ENCODE measurements around the gene EMILIN3. TPM values are rescaled to one million over a fixed set of nuclear protein-coding genes. Genes with fewer than 3 reads are reported as not detected.

EMILIN3 gene
- total RNA-seq, 2 experiments from 2014 or later, result not detected

DNA sequence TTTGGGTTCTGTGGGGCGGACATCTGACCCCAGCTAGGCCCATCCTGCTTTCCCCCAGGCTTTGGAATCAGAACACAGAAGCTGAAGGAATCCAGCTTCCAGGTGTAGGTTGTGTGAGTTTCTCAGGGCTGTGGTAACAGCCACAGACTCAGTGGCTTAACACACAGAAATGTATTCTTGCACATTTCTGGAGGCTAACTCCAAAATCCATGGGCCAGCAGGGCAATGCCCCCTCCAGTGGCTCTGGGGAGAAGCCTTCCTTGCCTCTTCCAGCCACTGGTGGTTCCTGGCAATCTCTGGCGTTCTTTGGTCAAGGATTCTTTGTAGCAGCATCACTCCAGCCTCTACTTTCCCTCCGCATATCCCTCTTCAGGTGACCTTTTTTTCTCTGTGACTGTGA, 1.3 kb upstream of the EMILIN3 start:
- H3K4me1 Mint-ChIP-seq (ENCODE audit: low read depth), result peaks cover 2% of the 10 kb centered on the region
- intact Hi-C loops (cut with micrococcal nuclease), result no loop called here
- TF ChIP-seq, protein P1, sequence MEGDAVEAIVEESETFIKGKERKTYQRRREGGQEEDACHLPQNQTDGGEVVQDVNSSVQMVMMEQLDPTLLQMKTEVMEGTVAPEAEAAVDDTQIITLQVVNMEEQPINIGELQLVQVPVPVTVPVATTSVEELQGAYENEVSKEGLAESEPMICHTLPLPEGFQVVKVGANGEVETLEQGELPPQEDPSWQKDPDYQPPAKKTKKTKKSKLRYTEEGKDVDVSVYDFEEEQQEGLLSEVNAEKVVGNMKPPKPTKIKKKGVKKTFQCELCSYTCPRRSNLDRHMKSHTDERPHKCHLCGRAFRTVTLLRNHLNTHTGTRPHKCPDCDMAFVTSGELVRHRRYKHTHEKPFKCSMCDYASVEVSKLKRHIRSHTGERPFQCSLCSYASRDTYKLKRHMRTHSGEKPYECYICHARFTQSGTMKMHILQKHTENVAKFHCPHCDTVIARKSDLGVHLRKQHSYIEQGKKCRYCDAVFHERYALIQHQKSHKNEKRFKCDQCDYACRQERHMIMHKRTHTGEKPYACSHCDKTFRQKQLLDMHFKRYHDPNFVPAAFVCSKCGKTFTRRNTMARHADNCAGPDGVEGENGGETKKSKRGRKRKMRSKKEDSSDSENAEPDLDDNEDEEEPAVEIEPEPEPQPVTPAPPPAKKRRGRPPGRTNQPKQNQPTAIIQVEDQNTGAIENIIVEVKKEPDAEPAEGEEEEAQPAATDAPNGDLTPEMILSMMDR (IDR thresholded peaks at IDR 0.05), result no peak
- ChIA-PET POLR2A (no interaction called here), CTCF (no interaction called here)
- peaks cover 7% of the 10 kb centered on the region for H3K9me3 Mint-ChIP-seq
- H3K27ac Mint-ChIP-seq, result no peak overlapping the region
- no peak overlapping the region for H3K4me3 Mint-ChIP-seq
- ATAC-seq (no peak), DNase-seq (no peak)
- no peaks in the 10 kb centered on the region for H3K36me3 Mint-ChIP-seq (ENCODE audit: low read depth)
- H3K27me3 Mint-ChIP-seq, result peaks cover 40% of the 10 kb centered on the region

DNA sequence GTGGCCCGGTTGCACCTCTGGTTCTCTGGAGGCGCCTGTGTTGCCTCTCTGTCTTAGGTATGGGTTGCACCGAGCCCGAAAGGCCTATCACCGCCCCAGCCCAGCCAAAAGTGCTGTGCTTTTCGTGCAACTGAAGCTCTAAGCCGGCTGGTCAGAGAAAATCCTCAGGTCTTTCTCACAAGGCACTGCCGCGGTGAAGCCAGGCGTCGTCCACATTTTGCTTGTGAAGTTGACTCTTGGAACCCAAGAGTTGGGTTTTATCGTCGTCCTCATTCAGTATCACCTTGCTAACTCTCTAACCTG, 726 bp upstream of the EMILIN3 start:
- Mint-ChIP-seq H3K27me3 (peaks cover 38% of the 10 kb centered on the region), H3K36me3 (ENCODE audit: low read depth) (no peaks in the 10 kb centered on the region), H3K4me1 (ENCODE audit: low read depth) (peaks cover 2% of the 10 kb centered on the region), H3K9me3 (peaks cover 6% of the 10 kb centered on the region), H3K4me3 (peak overlapping the region; percentile 27), H3K27ac (no peak overlapping the region)
- POLR2A ChIA-PET, result no interaction called here
- DNase-seq, result no peak
- no peak for ATAC-seq
- CTCF ChIA-PET, result interaction anchor here (1.2 kb wide), 1 partner anchor 331 kb away, joined by 3 read pairs; no protein-coding TSS in a partner anchor
- TF ChIP-seq, protein P1 (IDR thresholded peaks at IDR 0.05), result no peak
- intact Hi-C loops (cut with micrococcal nuclease), result no loop called here

DNA sequence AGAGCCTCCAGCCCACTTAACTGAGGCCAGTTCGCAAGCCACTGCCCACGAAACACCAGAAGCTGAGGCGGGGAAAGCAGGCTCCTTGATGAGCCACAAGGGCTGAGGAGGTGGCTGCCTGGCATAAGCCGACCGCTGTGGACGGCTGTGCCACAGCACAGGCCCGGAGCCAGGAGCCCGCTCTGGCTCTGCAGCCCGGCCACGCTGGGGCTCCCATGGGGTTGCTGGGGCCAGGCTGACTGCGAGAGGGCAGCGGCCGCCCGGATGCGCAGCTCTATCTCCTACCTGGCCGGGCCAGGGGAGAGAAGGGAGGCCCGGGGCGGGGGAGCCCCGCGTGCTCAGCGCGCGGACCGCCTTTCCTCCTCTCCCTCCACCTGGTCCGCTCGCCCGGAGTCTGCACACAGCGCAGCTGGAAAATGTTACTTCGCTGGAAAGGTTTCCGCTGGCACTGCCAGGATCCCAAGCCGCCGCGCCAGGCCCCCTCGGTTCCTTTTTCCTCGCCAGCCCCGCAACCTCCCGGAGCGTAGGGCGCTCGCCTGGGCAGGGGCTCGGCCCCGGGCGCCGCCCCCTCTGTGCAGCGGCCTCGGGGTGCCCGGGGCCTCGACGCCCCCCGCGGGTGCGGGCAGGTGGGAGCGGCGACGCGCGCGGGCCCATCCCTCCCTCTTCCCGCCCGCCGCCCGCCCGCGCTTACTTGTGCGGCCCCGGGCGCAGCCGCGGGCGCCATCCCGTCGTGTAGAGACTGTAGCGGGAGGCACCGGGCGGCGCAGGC, 657 bp downstream of the EMILIN3 start:
- DNase-seq, result no peak
- TF ChIP-seq, protein P1 (IDR thresholded peaks at IDR 0.05), result no peak
- peaks cover under 1% of the 10 kb centered on the region for H3K9me3 Mint-ChIP-seq
- ChIA-PET CTCF (interaction anchor here (1.2 kb wide), 1 partner anchor 332 kb away, joined by 3 read pairs; no protein-coding TSS in a partner anchor), POLR2A (interaction anchor here (1.2 kb wide), 1 partner anchor 21 kb away, joined by 3 read pairs; no protein-coding TSS in a partner anchor)
- no peak overlapping the region for H3K4me3 Mint-ChIP-seq
- H3K36me3 Mint-ChIP-seq (ENCODE audit: low read depth), result no peaks in the 10 kb centered on the region
- no peak overlapping the region for H3K27ac Mint-ChIP-seq
- peaks cover 30% of the 10 kb centered on the region for H3K27me3 Mint-ChIP-seq
- peak; percentile 45 for ATAC-seq
- H3K4me1 Mint-ChIP-seq (ENCODE audit: low read depth), result peaks cover 2% of the 10 kb centered on the region
- intact Hi-C loops (cut with micrococcal nuclease), result no loop called here

DNA sequence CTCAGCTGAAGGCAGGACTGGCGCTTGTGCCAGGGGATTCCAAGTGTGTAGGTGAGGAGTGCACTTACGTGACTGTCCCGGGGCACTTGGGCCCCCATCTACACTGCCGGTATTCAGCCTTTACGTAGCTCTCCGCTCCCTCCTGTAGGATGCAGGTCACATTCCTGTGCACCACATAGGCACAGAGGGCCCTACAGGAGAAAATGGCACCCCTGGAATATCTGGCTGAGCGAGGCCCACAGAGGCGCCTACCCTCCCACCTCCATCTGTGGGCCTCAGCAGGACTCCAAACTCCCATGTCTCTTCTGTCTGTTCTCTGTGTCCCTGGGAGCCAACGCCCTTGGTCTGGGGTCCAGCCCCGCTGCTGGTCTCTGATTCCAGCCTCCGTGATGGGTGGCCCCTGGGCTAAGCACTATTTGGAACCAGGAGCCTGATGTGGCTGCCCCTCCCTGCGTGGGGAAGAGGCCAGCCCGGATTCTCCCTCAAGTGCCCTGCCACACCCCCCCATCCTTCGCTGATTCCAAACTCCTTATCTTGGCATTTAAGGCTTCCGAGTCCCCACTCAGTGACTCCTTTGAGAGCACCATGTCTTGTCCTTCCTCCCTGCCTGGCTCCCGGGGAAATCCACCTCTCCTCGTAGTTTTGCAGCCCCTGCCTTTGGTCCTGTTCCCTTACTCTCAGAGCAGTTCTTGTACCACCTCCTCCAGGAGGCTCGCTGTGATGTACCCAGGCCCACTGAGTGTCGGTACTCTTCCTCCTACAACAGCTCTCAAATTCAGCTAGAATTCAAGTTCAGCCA, 1.5 kb downstream of the EMILIN3 start:
- H3K36me3 Mint-ChIP-seq (ENCODE audit: low read depth), result no peaks in the 10 kb centered on the region
- CTCF ChIA-PET, result no interaction called here
- peaks cover 30% of the 10 kb centered on the region for H3K27me3 Mint-ChIP-seq
- H3K9me3 Mint-ChIP-seq, result no peaks in the 10 kb centered on the region
- TF ChIP-seq, protein P1 (IDR thresholded peaks at IDR 0.05), result no peak
- no peak for ATAC-seq
- H3K4me1 Mint-ChIP-seq (ENCODE audit: low read depth), result peaks cover 2% of the 10 kb centered on the region
- intact Hi-C loops (cut with micrococcal nuclease), result no loop called here
- no peak for DNase-seq
- no peak overlapping the region for H3K27ac Mint-ChIP-seq
- POLR2A ChIA-PET, result interaction anchor here (1.2 kb wide), 1 partner anchor 20 kb away, joined by 3 read pairs; no protein-coding TSS in a partner anchor
- no peak overlapping the region for H3K4me3 Mint-ChIP-seq
